SU-DHL-6 (cell line): Measurements from ENCODE around the gene PM20D1.

Experiments used
- CTCF ChIP-seq: fragments of 200-600 bp; sonication (generic); IDR thresholded peaks from one replicate; pipeline ENCODE4 v1.5.1; 2017; ENCODE audit warnings: antibody characterized with exemption, mild to moderate bottlenecking, low read length, moderate library complexity; ENCODE audit not compliant: insufficient read depth, poor library complexity, severe bottlenecking
- EZH2phosphoT487 ChIP-seq: fragments of 200-600 bp; sonication (generic), shearing (Covaris generic); conservative IDR thresholded peaks from 2 replicates; pipeline ENCODE4 v1.6.1; 2018; ENCODE audit warnings: mild to moderate bottlenecking, antibody characterized with exemption, low read length, moderate library complexity, mixed read lengths

DNA sequence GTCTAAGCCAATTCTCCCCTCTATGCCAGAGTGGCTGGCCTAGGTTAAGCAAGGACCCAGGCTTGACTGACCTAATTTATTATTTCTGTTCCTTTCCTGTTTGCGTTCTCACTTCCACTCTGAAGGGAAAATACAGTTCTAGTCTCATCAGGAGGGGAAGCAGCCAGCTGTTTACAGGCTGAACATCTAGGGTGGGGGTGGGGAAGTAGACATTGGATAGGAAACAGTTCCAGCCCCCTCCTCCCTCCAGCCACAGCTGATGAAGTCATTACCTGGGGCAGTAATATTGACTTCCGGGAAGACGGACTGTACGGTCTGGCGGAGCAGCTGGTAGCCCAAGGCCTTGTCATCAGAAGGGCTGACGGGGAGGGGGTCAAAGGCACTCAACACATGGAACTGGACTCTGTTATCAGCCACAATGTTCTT, 17.6 kb downstream of the PM20D1 start:
- no peak for TF ChIP-seq CTCF
- no peak for TF ChIP-seq EZH2phosphoT487
